Stimulated activated CD4-positive, alpha-beta T cell treated with anti-CD3 and anti-CD28 coated beads, TNF-alpha, amount 100 ng/mL, for 1 hour (primary cell): ENCODE data around the gene PPM1M.

Source experiments
- DNase-seq, 3 donors: peaks; one replicate each; pipeline ENCODE4 v3.0.0-alpha.2; 2020; ENCODE audit warnings: low read depth in 3 of 3, low spot score in 1 of 3

Gene PPM1M

GRCh38 chr3:52245322-52246263 lies at the start of gene PPM1M:
Gene PPM1M (plus strand): TSS chr3:52245759. CDS start chr3:52245825, 66 bp downstream.
- peak in 1 of 3 donors; percentile 48 for DNase-seq

- DNase-seq, result no peak
Measured at GRCh38 chr3:52195823-52196331, 49.7 kb upstream of the PPM1M start.

DNA sequence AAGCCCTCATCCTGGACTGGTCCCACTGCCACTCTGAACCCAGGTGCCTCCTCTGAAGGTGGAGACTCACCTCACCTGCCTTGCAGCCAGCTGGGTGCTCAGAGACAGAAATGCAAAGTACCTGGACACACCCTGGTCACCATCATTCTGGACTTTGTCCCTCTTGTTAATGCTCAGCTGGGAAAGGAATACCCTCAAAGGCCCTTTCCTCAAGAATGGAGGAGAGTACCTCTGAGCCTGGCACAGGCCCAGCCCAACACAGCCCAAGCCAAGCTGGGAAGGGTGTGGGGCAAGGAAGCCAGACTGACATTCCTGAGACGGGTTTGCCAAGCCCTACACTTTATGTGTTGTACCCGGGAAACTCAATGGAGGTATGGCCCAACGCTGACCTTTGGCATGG lies 48.6 kb upstream of the PPM1M start:
- DNase-seq, result no peak

DNA sequence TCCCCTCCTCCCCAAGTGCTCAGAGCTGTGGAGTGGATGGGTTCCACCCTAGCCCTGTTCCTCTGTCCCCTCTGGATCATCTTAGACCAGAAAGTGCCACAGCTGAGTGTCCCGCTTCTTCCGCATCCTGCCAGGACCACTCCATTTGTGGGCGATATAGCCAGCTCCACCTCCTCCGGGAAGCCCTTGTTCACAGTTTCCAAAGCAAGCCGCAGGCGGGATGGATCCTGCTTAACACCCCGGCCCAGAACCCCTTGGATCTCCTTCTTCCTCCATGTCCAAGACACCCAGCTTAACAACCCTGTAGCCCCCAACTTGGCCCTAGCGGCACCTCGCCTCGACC lies 48.1 kb upstream of the PPM1M start:
- no peak for DNase-seq

- peak; percentile 84 to 96 (median 93) for DNase-seq
Measured at GRCh38 chr3:52197842-52198625, 47.5 kb upstream of the PPM1M start, which contains the start of gene ALAS1. Gene ALAS1 (plus strand): TSS chr3:52198160. CDS start chr3:52199242, 1,082 bp downstream.

GRCh38 chr3:52198643-52199608 lies 46.6 kb upstream of the PPM1M start:
- no peak for DNase-seq

DNA sequence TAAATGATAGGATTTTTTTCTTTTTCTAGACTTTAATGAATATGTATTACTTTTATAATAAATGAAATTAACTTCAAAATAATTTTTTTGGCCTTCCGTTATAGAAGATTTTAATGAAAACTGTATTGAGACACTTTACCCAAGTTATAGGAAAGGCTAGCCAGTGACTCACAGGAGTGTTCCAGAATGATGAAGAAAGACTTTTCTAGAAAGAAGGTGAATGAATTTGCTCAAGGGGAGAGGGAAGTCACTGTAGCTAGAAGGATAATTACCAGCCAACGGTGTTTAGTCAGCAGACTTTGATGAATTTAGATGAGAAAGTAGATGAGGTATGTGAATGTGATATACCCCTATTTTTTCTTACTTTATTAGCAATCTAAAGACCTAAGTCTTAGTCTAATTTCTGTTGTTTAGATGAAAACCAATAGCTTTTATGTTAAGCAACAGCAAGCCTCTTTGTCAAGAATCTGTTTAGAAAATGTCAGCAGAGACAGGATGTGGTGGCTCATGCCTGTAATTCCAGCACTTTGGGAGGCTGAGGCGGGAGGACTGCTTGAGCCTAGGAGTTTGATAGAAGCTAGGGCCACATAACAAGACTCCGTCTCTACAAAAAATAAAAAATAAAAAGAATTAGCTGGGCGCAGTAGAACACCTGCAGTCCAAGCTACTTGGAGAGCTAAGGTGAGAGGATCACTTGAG lies 44.4 kb upstream of the PPM1M start:
- no peak for DNase-seq

DNA sequence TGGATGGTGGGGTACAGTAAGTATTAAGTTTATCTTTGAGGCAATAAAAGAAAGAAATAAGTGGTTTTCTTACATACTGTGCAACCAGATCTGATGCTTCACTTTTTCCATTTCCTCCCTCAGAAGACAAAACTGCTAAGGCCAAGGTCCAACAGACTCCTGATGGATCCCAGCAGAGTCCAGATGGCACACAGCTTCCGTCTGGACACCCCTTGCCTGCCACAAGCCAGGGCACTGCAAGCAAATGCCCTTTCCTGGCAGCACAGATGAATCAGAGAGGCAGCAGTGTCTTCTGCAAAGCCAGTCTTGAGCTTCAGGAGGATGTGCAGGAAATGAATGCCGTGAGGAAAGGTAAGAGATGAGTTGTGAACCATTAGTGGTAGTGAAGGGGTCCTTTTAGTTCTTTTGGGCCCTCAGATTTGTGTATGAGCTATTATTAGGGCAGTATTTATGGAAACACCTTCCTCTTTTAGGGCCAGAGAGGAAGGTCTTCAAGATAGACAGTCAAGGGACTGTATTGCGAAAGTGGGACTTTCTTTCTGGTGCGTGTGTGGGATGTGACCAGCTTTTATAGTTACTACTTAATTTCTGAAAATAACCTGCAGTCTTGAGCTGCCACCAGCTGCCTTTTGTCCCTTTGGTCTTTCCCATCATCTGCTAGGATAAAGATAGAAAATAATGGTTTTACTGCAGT lies 43.0 kb upstream of the PPM1M start:
- DNase-seq, result no peak

- DNase-seq, result no peak
Measured at GRCh38 chr3:52203701-52204100, 41.9 kb upstream of the PPM1M start.

DNA sequence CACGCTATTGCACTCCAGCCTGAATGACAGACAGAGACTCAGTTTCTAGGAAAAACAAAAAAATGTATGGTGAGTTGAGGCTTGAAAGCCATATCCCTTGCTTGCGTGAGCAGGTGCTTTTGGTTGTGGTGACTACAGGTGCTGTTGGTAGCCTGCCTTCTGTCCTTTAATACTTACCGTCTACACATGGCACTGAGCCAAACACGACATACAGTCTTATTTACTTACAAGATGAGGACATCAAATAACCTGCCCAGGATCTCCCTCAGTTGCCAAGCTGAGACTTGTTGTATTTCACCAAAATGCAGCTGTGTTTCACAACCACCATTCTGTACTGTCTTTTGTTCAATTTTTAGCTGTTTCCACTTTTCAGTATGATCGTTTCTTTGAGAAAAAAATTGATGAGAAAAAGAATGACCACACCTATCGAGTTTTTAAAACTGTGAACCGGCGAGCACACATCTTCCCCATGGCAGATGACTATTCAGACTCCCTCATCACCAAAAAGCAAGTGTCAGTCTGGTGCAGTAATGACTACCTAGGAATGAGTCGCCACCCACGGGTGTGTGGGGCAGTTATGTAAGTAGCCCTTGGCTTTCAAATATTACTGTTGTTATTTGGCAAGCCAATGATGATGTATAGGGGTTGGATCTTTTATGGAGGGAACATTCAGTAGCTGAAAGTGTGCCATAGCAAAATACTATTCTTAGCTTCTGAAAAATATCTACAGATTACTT lies 41.1 kb upstream of the PPM1M start:
- no peak for DNase-seq

DNA sequence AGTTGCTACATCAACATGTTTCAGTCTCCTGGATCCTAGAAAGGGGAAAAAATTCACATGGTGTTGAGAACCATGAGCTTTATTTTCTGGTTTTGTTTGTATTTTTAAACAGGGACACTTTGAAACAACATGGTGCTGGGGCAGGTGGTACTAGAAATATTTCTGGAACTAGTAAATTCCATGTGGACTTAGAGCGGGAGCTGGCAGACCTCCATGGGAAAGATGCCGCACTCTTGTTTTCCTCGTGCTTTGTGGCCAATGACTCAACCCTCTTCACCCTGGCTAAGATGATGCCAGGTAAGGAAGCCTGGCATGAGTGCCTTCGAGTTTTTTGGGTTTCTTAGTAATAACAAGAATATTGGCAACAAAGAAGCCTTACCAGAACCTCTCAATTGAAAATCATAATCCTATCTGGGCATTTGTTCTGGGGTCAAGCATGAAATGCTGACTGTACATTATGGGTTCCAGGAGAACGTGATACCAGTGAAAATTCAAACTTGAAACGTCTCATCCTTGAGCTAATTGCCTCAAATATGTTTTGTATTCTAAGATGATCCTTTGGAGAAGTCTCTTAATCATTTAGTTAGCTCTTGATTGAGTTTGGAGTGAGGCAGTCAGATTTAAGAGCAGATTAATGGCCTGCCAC lies 39.7 kb upstream of the PPM1M start:
- no peak for DNase-seq

DNA sequence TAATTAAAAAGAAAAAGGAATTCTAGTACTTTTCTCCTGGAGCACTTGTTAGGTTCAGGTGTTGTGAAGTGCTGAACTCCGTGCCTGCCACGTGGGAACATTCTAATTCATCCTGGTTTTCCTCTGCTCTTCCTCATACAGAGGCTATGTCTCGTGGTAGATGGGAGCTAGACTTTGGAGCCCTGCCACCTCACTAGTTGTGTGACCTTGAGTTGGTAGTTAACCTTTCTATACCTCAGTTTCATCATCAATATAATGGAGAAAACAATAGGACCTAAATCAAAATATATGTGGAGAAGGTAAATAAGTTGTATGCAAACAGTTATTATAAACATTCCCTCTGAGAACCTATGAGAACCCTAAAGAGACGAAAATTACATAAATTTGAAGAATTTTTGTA lies 37.0 kb upstream of the PPM1M start:
- no peak for DNase-seq

GRCh38 chr3:52210037-52210436 lies 35.5 kb upstream of the PPM1M start:
- no peak for DNase-seq

DNA sequence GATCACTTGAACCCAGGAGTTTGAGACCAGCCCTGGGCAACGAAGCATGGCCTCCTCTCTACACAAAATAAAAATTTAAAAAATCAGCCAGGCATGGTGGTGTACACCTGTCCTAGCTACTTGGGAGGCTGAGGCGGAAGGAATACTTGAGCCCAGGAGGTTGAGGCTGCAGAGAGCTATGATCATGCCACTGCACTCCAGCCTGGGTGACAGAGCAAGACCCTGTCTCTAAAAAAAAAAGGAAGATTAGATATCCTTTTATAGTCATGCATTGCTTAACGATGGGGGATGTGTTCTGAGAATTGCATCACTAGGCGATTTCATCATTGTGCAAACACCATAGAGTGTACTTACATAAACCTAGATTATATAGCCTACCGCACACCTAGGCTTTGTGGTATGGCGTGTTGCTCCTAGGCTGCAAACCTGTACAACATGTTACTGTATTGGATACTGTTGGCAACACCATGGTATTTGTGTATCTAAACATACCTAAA lies 35.0 kb upstream of the PPM1M start:
- DNase-seq, result no peak

DNA sequence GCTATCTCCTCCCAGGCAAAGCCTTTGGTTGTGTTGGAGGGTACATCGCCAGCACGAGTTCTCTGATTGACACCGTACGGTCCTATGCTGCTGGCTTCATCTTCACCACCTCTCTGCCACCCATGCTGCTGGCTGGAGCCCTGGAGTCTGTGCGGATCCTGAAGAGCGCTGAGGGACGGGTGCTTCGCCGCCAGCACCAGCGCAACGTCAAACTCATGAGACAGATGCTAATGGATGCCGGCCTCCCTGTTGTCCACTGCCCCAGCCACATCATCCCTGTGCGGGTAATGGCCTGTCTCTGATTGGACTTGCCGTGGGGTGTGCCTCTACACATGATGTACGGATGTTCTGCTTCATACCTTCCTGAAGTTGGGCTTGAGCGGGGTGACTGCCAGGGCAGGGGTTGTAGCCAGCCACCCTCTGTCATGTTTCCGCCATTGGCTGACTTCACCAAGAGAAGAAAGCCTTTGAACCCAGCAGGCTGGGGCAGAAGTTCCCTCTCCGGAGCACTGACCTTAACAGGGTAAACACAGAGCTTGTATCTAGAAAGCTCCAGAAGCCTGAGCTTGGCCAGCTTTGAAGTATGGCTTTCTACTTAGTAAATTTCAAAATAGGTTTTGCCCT lies 34.2 kb upstream of the PPM1M start:
- no peak for DNase-seq

DNA sequence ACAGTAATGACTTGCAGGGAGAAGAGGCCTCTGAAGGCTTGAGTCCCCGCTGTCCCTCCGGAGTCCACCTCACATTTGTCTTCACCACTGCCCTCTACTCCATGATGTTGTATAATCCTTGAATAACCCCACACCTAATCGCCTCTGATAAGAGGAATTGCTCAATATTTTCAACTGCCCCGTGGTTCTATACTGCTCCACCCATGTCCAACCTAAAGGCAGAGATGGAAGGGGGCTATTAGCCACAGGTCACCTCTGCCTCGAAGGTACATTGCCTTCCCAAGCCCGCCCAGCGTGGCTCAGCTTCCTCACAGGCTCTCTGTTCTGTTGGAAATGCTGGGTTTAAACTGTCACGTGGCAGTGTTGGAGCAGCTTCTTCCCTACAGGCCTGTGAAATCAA lies 32.6 kb upstream of the PPM1M start:
- DNase-seq, result no peak

DNA sequence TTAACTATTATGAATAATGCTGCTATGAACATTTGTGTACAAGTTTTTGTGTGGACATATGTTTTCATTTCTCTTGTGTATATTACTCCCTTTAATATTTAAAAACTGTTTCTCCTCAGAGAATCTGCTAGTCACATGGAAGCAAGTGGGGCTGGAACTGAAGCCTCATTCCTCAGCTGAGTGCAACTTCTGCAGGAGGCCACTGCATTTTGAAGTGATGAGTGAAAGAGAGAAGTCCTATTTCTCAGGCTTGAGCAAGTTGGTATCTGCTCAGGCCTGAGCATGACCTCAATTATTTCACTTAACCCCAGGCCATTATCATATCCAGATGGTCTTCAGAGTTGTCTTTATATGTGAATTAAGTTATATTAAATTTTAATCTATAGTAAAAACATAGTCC lies 31.7 kb upstream of the PPM1M start:
- no peak for DNase-seq

GRCh38 chr3:52215351-52215750 lies 30.2 kb upstream of the PPM1M start:
- DNase-seq, result no peak
